ENCODE data around the gene SULT1A2.
"Not testable (repeated sequence)": the region's sequence is repeated elsewhere in the genome, so short reads cannot be mapped to it uniquely, and the experiment has no call there.

- TF ChIP-seq CTCF (IDR thresholded peaks at IDR 0.05); REST (IDR thresholded peaks at IDR 0.05; ENCODE audit: insufficient read depth in 1 of 2, low read depth in 2 of 2, low read length in 1 of 2): not testable (repeated sequence)
Observed at GRCh38 chr16:28614561-28614960, 17.7 kb upstream of the SULT1A2 start.

Data from Panc1 (cell line).